OCI-LY3 (cell line): ENCODE results near the gene NLRP7.
"Not testable (repeated sequence)": the region's sequence is repeated elsewhere in the genome, so short reads cannot be mapped to it uniquely, and the experiment has no call there.

Experiments
- H2AFZ ChIP-seq: fragments of 200-600, 300-600 bp; shearing (Covaris generic); 2 replicates; pipeline ENCODE4 v1.6.0; 2014; ENCODE audit warnings: antibody characterized with exemption, low read depth, low read length
- H3K27ac ChIP-seq: fragments of 200-600, 300-600 bp; sonication (generic); 2 replicates; pipeline ENCODE4 v1.5.1; 2014; ENCODE audit warnings: mild to moderate bottlenecking, low read length, moderate library complexity, mixed read lengths
- H3K27me3 ChIP-seq: fragments of 200-600, 300-600 bp; sonication (generic); 2 replicates; pipeline ENCODE4 v1.6.1; 2014; ENCODE audit warnings: low read depth, low read length, mixed read lengths
- H3K36me3 ChIP-seq: fragments of 200-600, 300-600 bp; sonication (generic); replicated peaks from 2 replicates; pipeline ENCODE3; 2014; ENCODE audit warnings: low read depth, low read length, mixed read lengths
- H3K4me1 ChIP-seq: fragments of 300-600, 200-600 bp; sonication (generic); 2 replicates; pipeline ENCODE4 v1.6.1; 2014; ENCODE audit warnings: low read length, mixed read lengths
- H3K4me2 ChIP-seq: fragments of 200-600, 300-600 bp; sonication (generic); 2 replicates; pipeline ENCODE4 v1.6.1; 2014; ENCODE audit warnings: low read length, mixed read lengths
- H3K4me3 ChIP-seq: fragments of 300-600, 200-600 bp; sonication (generic); 2 replicates; pipeline ENCODE4 v1.5.1; 2014; ENCODE audit warnings: antibody characterized with exemption, mild to moderate bottlenecking, low read length, moderate library complexity
- H3K79me2 ChIP-seq: fragments of 300-600, 200-600 bp; shearing (Covaris generic); 2 replicates; pipeline ENCODE4 v1.6.1; 2014; ENCODE audit warnings: mild to moderate bottlenecking, low read length, mixed read lengths
- H3K9ac ChIP-seq: fragments of 300-600, 200-600 bp; shearing (Covaris generic); 2 replicates; pipeline ENCODE4 v1.6.0; 2014; ENCODE audit warnings: mild to moderate bottlenecking, low read length, moderate library complexity
- H3K9me3 ChIP-seq: fragments of 200-600, 300-600 bp; shearing (Covaris generic); 2 replicates; pipeline ENCODE4 v1.6.1; 2014; ENCODE audit warnings: low read length, mixed read lengths; ENCODE audit not compliant: insufficient read depth
- H4K20me1 ChIP-seq: fragments of 200-600, 300-600 bp; sonication (generic); 2 replicates; pipeline ENCODE4 v1.6.1; 2016; ENCODE audit warnings: low read length, mixed read lengths; ENCODE audit not compliant: insufficient read depth
- EZH2phosphoT487 ChIP-seq: fragments of 200-600 bp; shearing (Covaris generic); IDR thresholded peaks from 2 replicates; pipeline ENCODE4 v1.6.1; 2018; ENCODE audit warnings: antibody characterized with exemption, mixed run types, low read depth
- TF ChIP-seq, protein P1 (sequence below): fragments of 200-600, 300-600 bp; sonication (generic); IDR thresholded peaks from 2 replicates; pipeline ENCODE4 v1.5.1; 2014; ENCODE audit warnings: antibody characterized with exemption, low read length, low read depth

The NLRP7 gene

DNA sequence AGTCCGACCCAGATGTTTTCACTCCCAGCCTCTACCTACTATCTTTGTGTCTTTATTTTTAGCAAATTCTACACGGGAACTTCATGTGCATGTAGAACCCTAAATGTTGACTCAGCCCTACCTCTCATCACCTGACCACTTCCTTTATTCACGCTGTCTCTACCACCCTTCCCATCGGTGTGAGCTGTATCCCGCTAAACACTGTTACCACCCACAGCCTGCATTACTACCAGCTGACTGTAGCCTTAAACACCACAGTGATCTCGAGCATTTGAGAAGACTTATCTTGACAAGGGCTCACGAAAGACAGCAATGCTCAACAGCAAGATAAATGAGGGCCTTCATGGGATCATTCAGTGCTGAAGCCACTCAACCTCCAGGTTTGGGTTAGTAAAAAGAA, 26.2 kb downstream of the NLRP7 start:
- H3K79me2 ChIP-seq = no peaks in the 10 kb centered on the region
- no peak overlapping the region for H3K27ac ChIP-seq
- no peak overlapping the region for H3K4me3 ChIP-seq
- TF ChIP-seq EZH2phosphoT487 = no peak
- TF ChIP-seq, protein P1, sequence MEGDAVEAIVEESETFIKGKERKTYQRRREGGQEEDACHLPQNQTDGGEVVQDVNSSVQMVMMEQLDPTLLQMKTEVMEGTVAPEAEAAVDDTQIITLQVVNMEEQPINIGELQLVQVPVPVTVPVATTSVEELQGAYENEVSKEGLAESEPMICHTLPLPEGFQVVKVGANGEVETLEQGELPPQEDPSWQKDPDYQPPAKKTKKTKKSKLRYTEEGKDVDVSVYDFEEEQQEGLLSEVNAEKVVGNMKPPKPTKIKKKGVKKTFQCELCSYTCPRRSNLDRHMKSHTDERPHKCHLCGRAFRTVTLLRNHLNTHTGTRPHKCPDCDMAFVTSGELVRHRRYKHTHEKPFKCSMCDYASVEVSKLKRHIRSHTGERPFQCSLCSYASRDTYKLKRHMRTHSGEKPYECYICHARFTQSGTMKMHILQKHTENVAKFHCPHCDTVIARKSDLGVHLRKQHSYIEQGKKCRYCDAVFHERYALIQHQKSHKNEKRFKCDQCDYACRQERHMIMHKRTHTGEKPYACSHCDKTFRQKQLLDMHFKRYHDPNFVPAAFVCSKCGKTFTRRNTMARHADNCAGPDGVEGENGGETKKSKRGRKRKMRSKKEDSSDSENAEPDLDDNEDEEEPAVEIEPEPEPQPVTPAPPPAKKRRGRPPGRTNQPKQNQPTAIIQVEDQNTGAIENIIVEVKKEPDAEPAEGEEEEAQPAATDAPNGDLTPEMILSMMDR = no peak
- H3K9me3 ChIP-seq = no peaks in the 10 kb centered on the region
- peaks cover 13% of the 10 kb centered on the region for H3K36me3 ChIP-seq
- H3K4me2 ChIP-seq = no peak overlapping the region
- no peaks in the 10 kb centered on the region for H3K27me3 ChIP-seq
- no peak overlapping the region for H3K9ac ChIP-seq
- H3K4me1 ChIP-seq = peaks cover 10% of the 10 kb centered on the region
- no peak overlapping the region for H2AFZ ChIP-seq
- no peaks in the 10 kb centered on the region for H4K20me1 ChIP-seq

- H3K27ac ChIP-seq, H3K27me3 ChIP-seq, H3K79me2 ChIP-seq, H3K36me3 ChIP-seq, H3K9me3 ChIP-seq, H3K4me3 ChIP-seq, H3K9ac ChIP-seq, H2AFZ ChIP-seq, H4K20me1 ChIP-seq, H3K4me2 ChIP-seq: not testable (repeated sequence)
- TF ChIP-seq, protein P1 = peak; percentile 41
- peaks cover 10% of the 10 kb centered on the region for H3K4me1 ChIP-seq
Measured at GRCh38 chr19:54919646-54920563, 27.4 kb downstream of the NLRP7 start.

- Histone ChIP-seq H3K4me2 (no peak overlapping the region), H3K4me3 (no peak overlapping the region), H4K20me1 (no peaks in the 10 kb centered on the region), H3K9ac (no peak overlapping the region), H3K4me1 (peaks cover 10% of the 10 kb centered on the region), H3K79me2 (no peaks in the 10 kb centered on the region), H3K27ac (no peak overlapping the region), H3K27me3 (no peaks in the 10 kb centered on the region), H2AFZ (no peak overlapping the region), H3K36me3 (peaks cover 3% of the 10 kb centered on the region), H3K9me3 (no peaks in the 10 kb centered on the region)
- TF ChIP-seq, protein P1 = no peak
- TF ChIP-seq EZH2phosphoT487 = no peak
Measured at GRCh38 chr19:54918499-54918898, 28.8 kb downstream of the NLRP7 start.

DNA sequence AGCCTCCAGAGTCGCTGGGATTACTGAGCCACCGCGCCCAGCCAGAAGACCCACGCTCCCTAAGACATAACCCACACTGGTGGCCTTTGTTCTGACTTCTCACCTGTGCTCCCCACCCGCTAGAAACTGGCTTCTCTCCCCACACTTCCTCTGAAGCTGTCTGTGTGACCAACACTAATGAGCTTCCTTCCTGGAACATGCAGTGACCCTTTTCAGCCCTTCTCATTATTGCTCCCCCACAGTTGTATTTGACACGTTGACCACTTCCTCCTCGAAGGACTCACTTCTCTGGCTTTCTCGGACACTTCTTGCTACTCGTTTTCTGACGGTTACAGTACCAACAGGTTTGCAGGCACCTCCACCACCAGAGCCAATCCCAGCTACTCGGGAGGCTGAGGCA, 30.5 kb downstream of the NLRP7 start:
- no peak overlapping the region for H3K9ac ChIP-seq

DNA sequence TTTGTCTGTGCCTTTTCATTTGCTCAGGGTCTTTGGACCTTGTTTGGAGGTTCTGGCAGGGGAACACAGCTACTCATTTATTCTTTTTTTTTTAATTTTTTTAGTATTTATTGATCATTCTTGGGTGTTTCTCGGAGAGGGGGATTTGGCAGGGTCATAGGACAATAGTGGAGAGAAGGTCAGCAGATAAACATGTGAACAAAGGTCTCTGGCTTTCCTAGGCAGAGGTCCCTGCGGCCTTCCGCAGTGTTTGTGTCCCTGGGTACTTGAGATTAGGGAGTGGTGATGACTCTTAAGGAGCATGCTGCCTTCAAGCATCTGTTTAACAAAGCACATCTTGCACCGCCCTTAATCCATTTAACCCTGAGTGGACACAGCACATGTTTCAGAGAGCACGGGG, 39.4 kb downstream of the NLRP7 start:
- H3K36me3 ChIP-seq, H3K79me2 ChIP-seq: not testable (repeated sequence)

More for the DNA sequence above, 30.5 kb downstream of the NLRP7 start:
- H3K9me3 ChIP-seq = no peaks in the 10 kb centered on the region
- no peaks in the 10 kb centered on the region for H3K79me2 ChIP-seq
- no peak overlapping the region for H3K27ac ChIP-seq
- H3K4me1 ChIP-seq = peaks cover 10% of the 10 kb centered on the region
- TF ChIP-seq, protein P1 = no peak
- no peak for TF ChIP-seq EZH2phosphoT487
- H3K4me2 ChIP-seq = peak overlapping the region; percentile 27
- H4K20me1 ChIP-seq = no peaks in the 10 kb centered on the region
- no peak overlapping the region for H3K4me3 ChIP-seq
- H2AFZ ChIP-seq = peak overlapping the region; percentile 55; the same call in 1 of the 2 replicates
- H3K27me3 ChIP-seq = no peaks in the 10 kb centered on the region
- H3K36me3 ChIP-seq = peaks cover 3% of the 10 kb centered on the region

More for the DNA sequence above, 39.4 kb downstream of the NLRP7 start:
- not testable (repeated sequence) for H3K4me2 ChIP-seq, H3K4me1 ChIP-seq, H4K20me1 ChIP-seq, H3K9me3 ChIP-seq, H3K4me3 ChIP-seq, H3K27me3 ChIP-seq, H3K9ac ChIP-seq, H3K27ac ChIP-seq, H2AFZ ChIP-seq
